HepG2 (cell line): ENCODE measurements around the gene RPTOR. TPM values are rescaled to one million over a fixed set of nuclear protein-coding genes. Genes with fewer than 3 reads are reported as not detected.

Experiments
- ATAC-seq: fragments of 200-7000 bp; cut with Tn5 transposase; 3 replicates; pipeline ENCODE4 v1.9.1; 2020; ENCODE audit warnings: mild to moderate bottlenecking, moderate library complexity
- BruUV-seq: library from RNA; stranded (reverse); fragments of 400-500 nt; replicated peaks from 2 replicates; lab custom pipeline; 2021; lab: Mats Ljungman, UMichigan
- CTCF ChIA-PET: fragments of 300-600 bp; formaldehyde crosslinking; extraction: SDS; loops from one replicate; lab custom pipeline; 2021; ENCODE audit warnings: low total read pairs, inconsistent platforms, low intra/inter-chr PET ratio; lab: Yijun Ruan, JAX
- POLR2A ChIA-PET: fragments of 350-600 bp; sonication (Branson Sonifier 250); formaldehyde crosslinking; loops from one replicate; lab custom pipeline; 2020; ENCODE audit warnings: antibody characterized with exemption, inconsistent platforms; lab: Yijun Ruan, JAX
- DNase-seq: peaks from one replicate; pipeline ENCODE4 v3.0.0-alpha.2; 2015; ENCODE audit warnings: low spot score
- FAIRE-seq: peaks from 3 replicates; lab custom pipeline; 2011; peaks lifted over from hg19 to GRCh38; lab: Jason Lieb, UNC
- H2AFZ ChIP-seq: one replicate; pipeline ENCODE4 v1.6.1; 2011; ENCODE audit warnings: low read length, inconsistent platforms
- H3K27ac ChIP-seq: fragments of 300-600 bp; 3 replicates; pipeline ENCODE4 v1.8.0; 2011; ENCODE audit warnings: mixed run types, mild to moderate bottlenecking, mixed read lengths, low read length, inconsistent platforms; ENCODE audit not compliant: insufficient read depth; ENCODE audit errors: extremely low read length
- H3K27me3 ChIP-seq, 2 experiments: fragments of 200-600 bp in 1 of 2; 2 replicates in 1 of 2; 3 replicates in 1 of 2; pipeline versions ENCODE4 v1.6.0 to v1.8.0; 2011; ENCODE audit warnings: low read length in 2 of 2, mild to moderate bottlenecking in 2 of 2, moderate library complexity in 2 of 2, inconsistent platforms in 1 of 2; ENCODE audit not compliant: insufficient read depth in 2 of 2, control insufficient read depth in 1 of 2
- H3K36me3 ChIP-seq, 2 experiments: fragments of 200-600 bp in 1 of 2; replicated peaks in 1 of 2; 2 replicates in 1 of 2; 3 replicates in 1 of 2; pipeline versions ENCODE4 v1.5.1 to v1.8.0; 2011; ENCODE audit warnings: low read length in 2 of 2, inconsistent platforms in 1 of 2; ENCODE audit not compliant: insufficient read depth in 2 of 2, control insufficient read depth in 1 of 2
- H3K4me1 ChIP-seq: 2 replicates; pipeline ENCODE4 v1.5.1; 2012; ENCODE audit warnings: low read length, inconsistent platforms; ENCODE audit not compliant: insufficient read depth
- H3K4me2 ChIP-seq: 2 replicates; pipeline ENCODE4 v1.6.0; 2011; ENCODE audit warnings: low read depth, low read length, inconsistent platforms
- H3K4me3 ChIP-seq, 3 experiments: fragments of 200-600 bp in 1 of 3; sonication (generic), shearing (Covaris generic) in 1 of 3; replicated peaks in 1 of 3; 2 replicates each; pipeline ENCODE4 v1.5.1; 2011 to 2016; ENCODE audit warnings: low read length in 3 of 3, inconsistent platforms in 2 of 3, low read depth in 2 of 3, mild to moderate bottlenecking in 2 of 3, control low read depth in 1 of 3, mixed read lengths in 1 of 3; ENCODE audit not compliant: insufficient read depth in 1 of 3
- H3K79me2 ChIP-seq: one replicate; pipeline ENCODE4 v1.6.1; 2011; ENCODE audit warnings: low read length, inconsistent platforms; ENCODE audit not compliant: insufficient read depth
- H3K9ac ChIP-seq: 2 replicates; pipeline ENCODE4 v1.6.0; 2011; ENCODE audit warnings: mild to moderate bottlenecking, low read depth, low read length, inconsistent platforms; ENCODE audit not compliant: insufficient read depth
- H3K9me3 ChIP-seq: 2 replicates; pipeline ENCODE4 v1.5.1; 2012; ENCODE audit warnings: mild to moderate bottlenecking, low read length
- H4K20me1 ChIP-seq: 2 replicates; pipeline ENCODE4 v1.6.0; 2011; ENCODE audit warnings: inconsistent platforms, mild to moderate bottlenecking, low read length, moderate library complexity; ENCODE audit not compliant: insufficient read depth
- CBX2 ChIP-seq, 2 experiments: fragments of 200-600 bp in 1 of 2; sonication (generic); formaldehyde crosslinking in 1 of 2; IDR thresholded peaks; 2 replicates each; pipeline versions ENCODE4 v1.7.0 to v1.8.1; 2018 to 2022; ENCODE audit warnings: low read depth in 2 of 2, low read length in 1 of 2, mild to moderate bottlenecking in 1 of 2, missing genetic modification reagents in 1 of 2
- PHF5A ChIP-seq: IDR thresholded peaks from one replicate; pipeline ENCODE4 v1.6.1; 2018; ENCODE audit warnings: low read depth, missing genetic modification reagents; ENCODE audit not compliant: unreplicated experiment
- ZFP1 ChIP-seq: IDR thresholded peaks from 2 replicates; pipeline ENCODE4 v1.6.1; 2016
- ZNF24 ChIP-seq: fragments of 450-650 bp; IDR thresholded peaks from 2 replicates; pipeline ENCODE4 v1.6.1; 2017; ENCODE audit warnings: antibody characterized with exemption, mild to moderate bottlenecking
- ZNF552 ChIP-seq: sonication (generic); formaldehyde crosslinking; IDR thresholded peaks from 2 replicates; pipeline ENCODE4 v1.9.0; 2022; ENCODE audit warnings: missing genetic modification reagents, mild to moderate bottlenecking, borderline replicate concordance
- ZNF563 ChIP-seq: sonication (generic); formaldehyde crosslinking; IDR thresholded peaks from 2 replicates; pipeline ENCODE4 v1.8.0; 2022; ENCODE audit warnings: mild to moderate bottlenecking, moderate library complexity, missing genetic modification reagents
- ZNF577 ChIP-seq: sonication (generic); formaldehyde crosslinking; IDR thresholded peaks from 2 replicates; pipeline ENCODE4 v1.4.0; 2020; ENCODE audit warnings: mild to moderate bottlenecking, low read depth, missing genetic modification reagents, borderline replicate concordance
- ZNF790 ChIP-seq: sonication (generic); formaldehyde crosslinking; IDR thresholded peaks from 2 replicates; pipeline ENCODE4 v1.8.0; 2022; ENCODE audit warnings: missing genetic modification reagents, mild to moderate bottlenecking, borderline replicate concordance
- WGBS: methylation state at CpG from one replicate; pipeline ENCODE4 v1.1.6; 2017; ENCODE audit warnings: low lambda C conversion rate; 5-methylcytosine and 5-hydroxymethylcytosine counted together
- in situ Hi-C: cut with HindIII; loops from 2 replicates; pipeline ENCODE4 v1.10.0; 2017; ENCODE audit warnings: low pct_unique_long_range_greater_than_20kb; ENCODE audit not compliant: extremely low pct_ligation_motif_present
- intact Hi-C: fragments of 100-400 bp; cut with micrococcal nuclease; formaldehyde crosslinking; loops from one replicate; pipeline ENCODE4 v1.10.0; 2022; ENCODE audit not compliant: unreplicated experiment
- polyA plus RNA-seq, 8 experiments: library from polyadenylated mRNA; depleted of rRNA in 3 of 8; stranded (reverse) in 7 of 8; unstranded in 1 of 8; fragments of >200 nt; fragmentation: Illumina TruSeq in 4 of 8; extraction: Trizol in 4 of 8; gene quantifications; 2 replicates each; pipeline versions ENCODE4 v1.2.1 to v1.2.3, GENCODE V29; 2011 to 2016; ENCODE audit warnings: low read depth in 4 of 8, missing spikeins in 1 of 8, mixed read lengths in 1 of 8; ENCODE audit not compliant: insufficient read depth in 1 of 8
- total RNA-seq, 5 experiments: library from RNA; depleted of rRNA; stranded (reverse); fragments of >200 nt; fragmentation: Illumina TruSeq; extraction: Trizol; gene quantifications; 2 replicates each; pipeline ENCODE4 v1.2.3, GENCODE V29; 2016; ENCODE audit warnings: low read depth in 1 of 5
- TF ChIP-seq, protein P1 (sequence below): sonication (generic); formaldehyde crosslinking; IDR thresholded peaks from 2 replicates; pipeline ENCODE4 v1.5.0; 2020; ENCODE audit warnings: missing genetic modification reagents, mild to moderate bottlenecking, borderline replicate concordance
- TF ChIP-seq, protein P2 (sequence below): sonication (generic); formaldehyde crosslinking; IDR thresholded peaks from 2 replicates; pipeline ENCODE4 v1.5.0; 2020; ENCODE audit warnings: mild to moderate bottlenecking, low read depth, missing genetic modification reagents, borderline replicate concordance
- TF ChIP-seq, protein P3 (sequence below): sonication (generic); formaldehyde crosslinking; IDR thresholded peaks from 2 replicates; pipeline ENCODE4 v1.8.1; 2022; ENCODE audit warnings: mild to moderate bottlenecking, missing genetic modification reagents

The RPTOR gene
- total and polyA plus RNA-seq, 2 of the 13 experiments (the other 11 are each of a cell fraction or from before 2014, with no cell fraction given), result 6.6 to 25.3 TPM

DNA sequence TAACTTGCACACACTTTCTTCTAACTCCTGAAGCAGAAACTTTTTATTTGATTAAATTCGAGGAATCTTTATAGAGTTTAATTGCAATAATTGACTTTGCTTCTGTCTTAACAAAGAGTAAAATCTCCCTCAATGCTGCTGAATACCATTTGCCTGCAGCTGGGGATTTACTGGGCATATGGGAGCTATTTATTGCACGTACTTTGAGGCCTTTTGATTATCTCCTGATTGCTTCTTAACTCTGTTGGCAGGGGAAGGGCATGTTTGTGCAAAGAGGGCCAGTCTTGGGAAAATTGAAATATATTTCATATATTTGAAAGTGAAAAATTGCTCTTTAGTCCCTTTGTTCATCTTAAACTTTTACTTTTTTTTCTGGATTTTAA is 290.2 kb downstream of the RPTOR start:
- Histone ChIP-seq H3K4me2 (no peak overlapping the region), H3K36me3 (peaks cover 5 to 20% of the 10 kb centered on the region in 2 experiments; a peak in 4 of 5 replicates), H3K4me3 (no peak overlapping the region), H3K9me3 (no peaks in the 10 kb centered on the region), H2AFZ (no peak overlapping the region), H3K79me2 (no peaks in the 10 kb centered on the region), H3K4me1 (peaks cover 15% of the 10 kb centered on the region), H3K27me3 (no peaks in the 10 kb centered on the region), H3K27ac (no peak overlapping the region), H3K9ac (no peak overlapping the region), H4K20me1 (no peaks in the 10 kb centered on the region)
- FAIRE-seq (no peak), DNase-seq (no peak), ATAC-seq (no peak)
- CTCF ChIA-PET, result no interaction called here
- BruUV-seq, result no TSS peak
- POLR2A ChIA-PET, result no interaction called here
- in situ Hi-C loops, result no loop called here
- TF ChIP-seq ZNF577 (CRISPR knock-in tag) (no peak), ZNF24 (no peak), ZFP1 (CRISPR knock-in tag) (no peak), CBX2 (IDR thresholded peaks at IDR 0.05; ENCODE audit: low read depth, low read length) (no peak), CBX2 (CRISPR knock-in tag; IDR thresholded peaks at IDR 0.05; ENCODE audit: low read depth) (no peak), ZNF790 (CRISPR knock-in tag) (no peak), PHF5A (CRISPR knock-in tag) (no peak), ZNF552 (CRISPR knock-in tag) (no peak), ZNF563 (no peak)
- TF ChIP-seq, protein P1, sequence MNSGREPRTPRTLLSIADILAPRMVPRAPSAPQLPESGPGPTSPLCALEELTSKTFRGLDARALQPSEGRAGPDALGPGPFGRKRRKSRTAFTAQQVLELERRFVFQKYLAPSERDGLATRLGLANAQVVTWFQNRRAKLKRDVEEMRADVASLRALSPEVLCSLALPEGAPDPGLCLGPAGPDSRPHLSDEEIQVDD (CRISPR knock-in tag), result no peak
- TF ChIP-seq, protein P2, sequence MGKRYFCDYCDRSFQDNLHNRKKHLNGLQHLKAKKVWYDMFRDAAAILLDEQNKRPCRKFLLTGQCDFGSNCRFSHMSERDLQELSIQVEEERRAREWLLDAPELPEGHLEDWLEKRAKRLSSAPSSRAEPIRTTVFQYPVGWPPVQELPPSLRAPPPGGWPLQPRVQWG, result no peak
- TF ChIP-seq, protein P3, sequence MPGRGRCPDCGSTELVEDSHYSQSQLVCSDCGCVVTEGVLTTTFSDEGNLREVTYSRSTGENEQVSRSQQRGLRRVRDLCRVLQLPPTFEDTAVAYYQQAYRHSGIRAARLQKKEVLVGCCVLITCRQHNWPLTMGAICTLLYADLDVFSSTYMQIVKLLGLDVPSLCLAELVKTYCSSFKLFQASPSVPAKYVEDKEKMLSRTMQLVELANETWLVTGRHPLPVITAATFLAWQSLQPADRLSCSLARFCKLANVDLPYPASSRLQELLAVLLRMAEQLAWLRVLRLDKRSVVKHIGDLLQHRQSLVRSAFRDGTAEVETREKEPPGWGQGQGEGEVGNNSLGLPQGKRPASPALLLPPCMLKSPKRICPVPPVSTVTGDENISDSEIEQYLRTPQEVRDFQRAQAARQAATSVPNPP (CRISPR knock-in tag), result no peak
- intact Hi-C loops, result no loop called here
- WGBS, result 73% methylated on average over 2 of the region's 2 CpGs
